ENCODE measurements around the gene GLCCI1.

Gene GLCCI1

DNA sequence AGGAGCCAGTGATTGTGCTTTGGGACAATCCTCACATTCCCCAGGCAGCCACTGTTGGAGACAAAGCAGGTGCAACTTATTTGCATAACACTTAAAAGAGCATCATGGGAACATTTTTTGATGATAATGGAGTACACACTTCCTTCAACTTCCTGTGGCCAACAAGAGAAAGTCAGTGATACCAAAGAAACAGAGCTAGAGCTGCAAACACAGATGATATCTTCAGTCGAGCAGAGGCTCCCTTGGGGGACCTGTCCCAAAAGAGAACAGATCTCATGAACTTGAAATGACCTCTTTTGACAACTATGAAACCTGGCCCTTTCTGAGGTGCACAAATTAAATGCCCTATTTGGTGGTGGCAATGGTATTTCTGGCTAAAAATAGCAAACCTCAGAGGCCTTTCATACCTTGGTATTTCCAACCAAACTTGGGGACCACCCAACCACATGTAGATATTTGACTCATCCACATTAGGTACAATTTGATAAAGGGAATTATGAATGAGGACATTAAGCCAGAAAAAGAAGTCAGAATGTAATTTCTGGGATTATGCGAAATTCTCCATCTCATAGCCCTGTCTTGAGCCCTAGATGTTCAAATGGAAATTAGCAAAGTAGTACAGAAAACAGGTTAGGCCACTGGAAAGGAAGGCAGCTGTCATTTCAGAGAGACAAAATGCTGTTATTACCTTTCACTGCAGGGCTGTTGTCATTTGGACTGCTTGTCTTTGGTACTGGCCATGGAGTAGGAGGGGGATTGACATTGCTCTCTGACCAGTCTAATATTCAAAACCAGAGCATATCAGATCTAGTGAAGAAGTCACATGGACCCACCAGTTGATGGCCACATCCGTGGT lies 147.2 kb downstream of the GLCCI1 start:
- peak; percentile 68 for DNase-seq (ENCODE audit: low spot score)
- in situ Hi-C loops (cut with MboI; ENCODE audit: low pct_unique_long_range_greater_than_20kb, low sequenced_read_pairs, unreplicated experiment): no loop called here
- no peak for TF ChIP-seq CTCF (IDR thresholded peaks at IDR 0.05; ENCODE audit: extremely low read depth, insufficient read depth, missing control alignments)

DNA sequence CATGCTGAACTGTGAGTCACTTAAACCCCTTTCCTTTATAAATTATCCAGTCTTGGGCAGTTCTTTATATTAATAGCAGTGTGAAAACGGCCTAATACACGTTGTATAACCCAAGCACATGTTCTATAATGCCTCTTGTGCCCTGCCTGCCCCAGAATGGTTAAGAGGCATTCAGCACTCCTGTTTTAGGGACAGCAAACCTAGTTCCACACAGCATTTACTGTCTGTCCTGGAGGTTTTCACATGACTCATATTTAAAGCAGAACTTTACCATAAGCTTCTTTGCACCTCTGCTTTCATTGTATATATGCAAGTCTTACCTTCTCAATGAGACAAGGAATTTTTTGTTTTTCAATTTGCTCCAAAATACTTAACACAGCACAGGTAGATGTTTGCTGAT lies 148.6 kb downstream of the GLCCI1 start:
- in situ Hi-C loops (cut with MboI; ENCODE audit: low pct_unique_long_range_greater_than_20kb, low sequenced_read_pairs, unreplicated experiment): no loop called here
- peak; percentile 50 for DNase-seq (ENCODE audit: low spot score)
- TF ChIP-seq CTCF (IDR thresholded peaks at IDR 0.05; ENCODE audit: extremely low read depth, insufficient read depth, missing control alignments): no peak

- no peak for TF ChIP-seq CTCF (IDR thresholded peaks at IDR 0.05; ENCODE audit: extremely low read depth, insufficient read depth, missing control alignments)
- in situ Hi-C loops (cut with MboI; ENCODE audit: low pct_unique_long_range_greater_than_20kb, low sequenced_read_pairs, unreplicated experiment): no loop called here
- DNase-seq (ENCODE audit: low spot score): no peak
Observed at GRCh38 chr7:8119262-8119661, 150.7 kb downstream of the GLCCI1 start.

DNA sequence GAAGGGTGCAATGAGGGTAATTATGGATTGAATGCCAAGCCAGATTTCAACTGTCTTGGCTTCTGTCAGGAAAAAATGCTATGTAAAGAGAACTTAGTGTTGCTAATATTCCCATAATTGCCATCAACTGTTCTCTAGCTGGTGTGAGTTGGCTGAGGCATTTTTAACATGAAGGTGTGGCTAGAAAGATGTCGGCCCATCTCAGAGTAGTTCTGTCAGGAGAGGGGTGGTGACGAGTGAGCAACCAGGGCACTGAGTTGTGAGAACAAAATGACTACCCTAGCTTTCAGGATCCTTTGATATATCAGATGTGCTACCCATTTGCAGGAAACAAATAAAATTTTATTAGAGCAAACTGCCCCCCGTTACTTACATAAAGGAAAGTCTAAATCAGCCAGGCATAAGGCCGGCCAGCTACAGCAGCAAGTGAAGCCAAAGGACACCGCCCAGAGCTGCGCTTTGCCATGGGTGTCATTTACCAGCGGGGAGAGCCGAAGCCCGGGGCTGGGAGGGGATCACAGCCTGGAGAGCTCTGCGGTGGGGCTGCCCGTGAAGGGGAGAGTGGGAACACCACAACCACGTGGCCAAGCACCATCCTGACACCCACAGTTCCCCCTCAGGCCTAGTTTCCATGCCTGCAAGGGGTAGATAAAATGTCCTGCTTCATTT lies 151.9 kb downstream of the GLCCI1 start:
- in situ Hi-C loops (cut with MboI; ENCODE audit: low pct_unique_long_range_greater_than_20kb, low sequenced_read_pairs, unreplicated experiment): no loop called here
- DNase-seq (ENCODE audit: low spot score): no peak
- no peak for TF ChIP-seq CTCF (IDR thresholded peaks at IDR 0.05; ENCODE audit: extremely low read depth, insufficient read depth, missing control alignments)

- no peak for TF ChIP-seq CTCF (IDR thresholded peaks at IDR 0.05; ENCODE audit: extremely low read depth, insufficient read depth, missing control alignments)
- in situ Hi-C loops (cut with MboI; ENCODE audit: low pct_unique_long_range_greater_than_20kb, low sequenced_read_pairs, unreplicated experiment): no loop called here
- no peak for DNase-seq (ENCODE audit: low spot score)
Observed at GRCh38 chr7:8121243-8121642, 152.6 kb downstream of the GLCCI1 start.

GRCh38 chr7:8125680-8126444 lies 157.3 kb downstream of the GLCCI1 start:
- peak; percentile 53 for DNase-seq (ENCODE audit: low spot score)
- no peak for TF ChIP-seq CTCF (IDR thresholded peaks at IDR 0.05; ENCODE audit: extremely low read depth, insufficient read depth, missing control alignments)
- in situ Hi-C loops (cut with MboI; ENCODE audit: low pct_unique_long_range_greater_than_20kb, low sequenced_read_pairs, unreplicated experiment): no loop called here
